Epithelial cell of proximal tubule (primary cell): ENCODE data around the gene RNF186. TPM values are rescaled to one million over a fixed set of nuclear protein-coding genes. Genes with fewer than 3 reads are reported as not detected.
"Not testable (repeated sequence)": the region's sequence is repeated elsewhere in the genome, so short reads cannot be mapped to it uniquely, and the experiment has no call there.

Experiments used
- DNase-seq: peaks from one replicate; pipeline ENCODE4 v3.0.0-alpha.2; 2011; ENCODE audit warnings: low read depth
- H3K4me3 ChIP-seq: 2 replicates; pipeline ENCODE4 v1.5.1; 2011; ENCODE audit warnings: low read depth, mild to moderate bottlenecking, low read length
- CTCF ChIP-seq: conservative IDR thresholded peaks from 2 replicates; pipeline ENCODE4 v1.5.1; 2012; ENCODE audit warnings: low read depth, mild to moderate bottlenecking, low read length
- total RNA-seq: library from RNA; depleted of rRNA; stranded (reverse); fragments of >200 nt; gene quantifications from 2 replicates; pipeline ENCODE4 v1.2.3, GENCODE V29; 2015

RNF186 gene
- total RNA-seq, 1 donor from 2014 or later = not detected

GRCh38 chr1:19859876-19860275 is 44.8 kb upstream of the RNF186 start:
- H3K4me3 ChIP-seq = no peak overlapping the region
- TF ChIP-seq CTCF = no peak
- no peak for DNase-seq

GRCh38 chr1:19858893-19859292 is 43.8 kb upstream of the RNF186 start:
- DNase-seq = no peak
- no peak for TF ChIP-seq CTCF
- H3K4me3 ChIP-seq = no peak overlapping the region

- no peak for DNase-seq
- no peak for TF ChIP-seq CTCF
- no peak overlapping the region for H3K4me3 ChIP-seq
Measured at GRCh38 chr1:19854866-19855265, 39.8 kb upstream of the RNF186 start.

GRCh38 chr1:19852036-19852435 is 37.0 kb upstream of the RNF186 start:
- DNase-seq = no peak
- no peak overlapping the region for H3K4me3 ChIP-seq
- TF ChIP-seq CTCF = no peak

GRCh38 chr1:19850214-19850613 is 35.1 kb upstream of the RNF186 start:
- DNase-seq = no peak
- H3K4me3 ChIP-seq = no peak overlapping the region
- no peak for TF ChIP-seq CTCF

- H3K4me3 ChIP-seq, DNase-seq: not testable (repeated sequence)
Measured at GRCh38 chr1:19849307-19849706, 34.2 kb upstream of the RNF186 start.

- not testable (repeated sequence) for DNase-seq, H3K4me3 ChIP-seq
Measured at GRCh38 chr1:19847334-19847733, 32.3 kb upstream of the RNF186 start.

GRCh38 chr1:19846338-19846737 is 31.3 kb upstream of the RNF186 start:
- TF ChIP-seq CTCF = no peak
- no peak for DNase-seq
- H3K4me3 ChIP-seq = no peak overlapping the region
